ENCODE measurements around the gene TREX2.
"Not testable (repeated sequence)": the region's sequence is repeated elsewhere in the genome, so short reads cannot be mapped to it uniquely, and the experiment has no call there.

The TREX2 gene

GRCh38 chrX:153406903-153407302 lies 39.0 kb downstream of the TREX2 start:
- no peak for DNase-seq (ENCODE audit: low read depth)

- no peak for DNase-seq (ENCODE audit: low read depth)
These were observed 39.8 kb downstream of the TREX2 start for GRCh38 chrX:153406011-153406410.

GRCh38 chrX:153405426-153405825 lies 40.4 kb downstream of the TREX2 start:
- no peak for DNase-seq (ENCODE audit: low read depth)

- not testable (repeated sequence) for DNase-seq (ENCODE audit: low read depth)
These were observed 41.5 kb downstream of the TREX2 start for GRCh38 chrX:153404333-153404732.

- DNase-seq (ENCODE audit: low read depth): no peak
These were observed 44.6 kb downstream of the TREX2 start, which contains the start of gene PNMA6E for GRCh38 chrX:153401133-153401764. TSS of gene PNMA6E (minus strand) at chrX:153401350. CDS start at chrX:153398849, 2,501 bp downstream.

GRCh38 chrX:153400146-153401132 lies 45.4 kb downstream of the TREX2 start:
- DNase-seq (ENCODE audit: low read depth): peak; percentile 34

- DNase-seq (ENCODE audit: low read depth): no peak
These were observed 47.4 kb downstream of the TREX2 start for GRCh38 chrX:153398275-153398960.

GRCh38 chrX:153397256-153397960 lies 48.4 kb downstream of the TREX2 start:
- DNase-seq (ENCODE audit: low read depth): no peak

GRCh38 chrX:153396320-153397195 lies 49.3 kb downstream of the TREX2 start:
- no peak for DNase-seq (ENCODE audit: low read depth)

GRCh38 chrX:153395613-153396319 lies 50.1 kb downstream of the TREX2 start:
- no peak for DNase-seq (ENCODE audit: low read depth)

GRCh38 chrX:153394612-153395011 lies 51.2 kb downstream of the TREX2 start:
- no peak for DNase-seq (ENCODE audit: low read depth)
